ENCODE data around the gene BTBD18.

The BTBD18 gene

DNA sequence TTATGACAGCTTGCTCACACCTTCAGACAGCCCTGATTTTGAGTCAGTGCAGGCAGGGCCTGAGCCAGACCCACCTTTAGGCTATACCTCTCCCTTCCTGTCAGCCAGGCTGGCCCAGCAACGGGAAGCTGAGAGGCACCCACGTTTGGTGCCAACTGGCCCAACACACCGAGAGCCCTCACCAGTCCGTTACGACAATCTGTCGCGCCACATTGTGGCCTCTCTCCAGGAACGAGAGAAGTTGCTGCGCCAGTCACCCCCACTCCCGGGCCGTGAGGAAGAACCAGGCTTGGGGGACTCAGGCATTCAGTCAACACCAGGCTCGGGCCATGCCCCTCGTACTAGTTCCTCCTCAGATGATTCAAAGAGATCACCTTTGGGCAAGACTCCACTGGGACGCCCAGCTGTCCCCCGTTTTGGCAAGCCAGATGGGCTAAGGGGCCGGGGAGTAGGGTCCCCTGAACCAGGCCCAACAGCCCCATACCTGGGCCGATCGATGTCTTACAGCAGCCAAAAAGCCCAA lies 52.7 kb downstream of the BTBD18 start:
- TF ChIP-seq, protein P1, sequence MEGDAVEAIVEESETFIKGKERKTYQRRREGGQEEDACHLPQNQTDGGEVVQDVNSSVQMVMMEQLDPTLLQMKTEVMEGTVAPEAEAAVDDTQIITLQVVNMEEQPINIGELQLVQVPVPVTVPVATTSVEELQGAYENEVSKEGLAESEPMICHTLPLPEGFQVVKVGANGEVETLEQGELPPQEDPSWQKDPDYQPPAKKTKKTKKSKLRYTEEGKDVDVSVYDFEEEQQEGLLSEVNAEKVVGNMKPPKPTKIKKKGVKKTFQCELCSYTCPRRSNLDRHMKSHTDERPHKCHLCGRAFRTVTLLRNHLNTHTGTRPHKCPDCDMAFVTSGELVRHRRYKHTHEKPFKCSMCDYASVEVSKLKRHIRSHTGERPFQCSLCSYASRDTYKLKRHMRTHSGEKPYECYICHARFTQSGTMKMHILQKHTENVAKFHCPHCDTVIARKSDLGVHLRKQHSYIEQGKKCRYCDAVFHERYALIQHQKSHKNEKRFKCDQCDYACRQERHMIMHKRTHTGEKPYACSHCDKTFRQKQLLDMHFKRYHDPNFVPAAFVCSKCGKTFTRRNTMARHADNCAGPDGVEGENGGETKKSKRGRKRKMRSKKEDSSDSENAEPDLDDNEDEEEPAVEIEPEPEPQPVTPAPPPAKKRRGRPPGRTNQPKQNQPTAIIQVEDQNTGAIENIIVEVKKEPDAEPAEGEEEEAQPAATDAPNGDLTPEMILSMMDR (IDR thresholded peaks at IDR 0.05; ENCODE audit: low read depth, low read length, missing control alignments), result no peak
- no peak overlapping the region for H3K4me3 ChIP-seq (ENCODE audit: low read depth, low read length)
- no peaks in the 10 kb centered on the region for H3K27me3 ChIP-seq (replicated peaks)
- no peak overlapping the region for H3K27ac ChIP-seq
- DNase-seq, result no peak
- in situ Hi-C loops (cut with HindIII; ENCODE audit: low pct_ligation_motif_present, low sequenced_read_pairs), result no loop called here
- peaks cover 83% of the 10 kb centered on the region for H3K36me3 ChIP-seq (replicated peaks)

Data from brain microvascular endothelial cell (primary cell).